ENCODE data around the gene CNTLN.

- TF ChIP-seq CTCF (IDR thresholded peaks at IDR 0.05), result no peak
- no peak for TF ChIP-seq POLR2A (IDR thresholded peaks at IDR 0.05)
- no peak for TF ChIP-seq POLR2AphosphoS5 (IDR thresholded peaks at IDR 0.05)
These were observed 81.8 kb downstream of the CNTLN start for GRCh38 chr9:17216646-17217045.

Measured in suprapubic skin (tissue), 4 donors.